HG03460 (cell line): ENCODE results near the gene ZNF441.
"Not testable (repeated sequence)": the region's sequence is repeated elsewhere in the genome, so short reads cannot be mapped to it uniquely, and the experiment has no call there.

Source experiments
- ATAC-seq: cut with Tn5 transposase; IDR thresholded peaks from one replicate; pipeline ENCODE4 v1.9.1; 2021; ENCODE audit not compliant: unreplicated experiment

ZNF441 gene

DNA sequence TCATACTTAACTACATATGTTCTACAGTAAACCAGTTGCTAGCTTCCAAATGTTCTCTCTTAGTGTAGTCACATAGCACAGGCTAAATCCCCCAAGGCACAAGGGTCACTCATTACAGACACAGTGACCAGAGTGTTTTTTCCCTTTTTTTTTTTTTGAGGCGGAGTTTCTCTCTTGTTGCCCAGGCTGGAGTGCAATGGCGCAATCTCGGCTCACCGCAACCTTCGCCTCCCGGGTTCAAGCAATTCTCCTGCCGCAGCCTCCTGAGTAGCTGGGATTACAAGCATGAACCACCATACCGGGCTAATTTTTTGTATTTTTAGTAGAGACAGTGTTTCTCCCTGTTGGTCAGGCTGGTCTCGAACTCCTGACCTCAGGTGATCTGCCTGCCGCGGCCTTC is 9.9 kb downstream of the ZNF441 start:
- not testable (repeated sequence) for ATAC-seq

- no peak for ATAC-seq
Observed at GRCh38 chr19:11780431-11781020, 13.7 kb downstream of the ZNF441 start.

- ATAC-seq = no peak
Observed at GRCh38 chr19:11781295-11782057, 14.7 kb downstream of the ZNF441 start.

DNA sequence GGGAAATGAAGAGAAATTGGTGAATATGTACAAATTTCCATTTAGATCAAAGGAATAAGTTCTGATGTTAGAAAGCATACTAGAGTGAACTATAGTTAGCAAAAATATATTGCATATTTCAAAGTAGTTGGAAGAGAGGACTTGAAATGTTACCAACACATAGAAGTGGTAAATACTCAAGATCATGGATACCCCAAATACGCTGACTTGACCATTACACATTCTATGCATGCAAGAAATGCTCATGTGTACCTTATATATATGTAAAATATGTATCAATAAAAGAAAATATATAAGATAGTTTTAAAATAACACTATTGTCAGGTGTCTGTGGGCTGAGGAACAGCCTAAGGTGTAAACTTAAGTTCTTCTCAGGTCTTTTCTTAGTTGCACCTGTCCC is 17.0 kb downstream of the ZNF441 start:
- ATAC-seq = no peak

DNA sequence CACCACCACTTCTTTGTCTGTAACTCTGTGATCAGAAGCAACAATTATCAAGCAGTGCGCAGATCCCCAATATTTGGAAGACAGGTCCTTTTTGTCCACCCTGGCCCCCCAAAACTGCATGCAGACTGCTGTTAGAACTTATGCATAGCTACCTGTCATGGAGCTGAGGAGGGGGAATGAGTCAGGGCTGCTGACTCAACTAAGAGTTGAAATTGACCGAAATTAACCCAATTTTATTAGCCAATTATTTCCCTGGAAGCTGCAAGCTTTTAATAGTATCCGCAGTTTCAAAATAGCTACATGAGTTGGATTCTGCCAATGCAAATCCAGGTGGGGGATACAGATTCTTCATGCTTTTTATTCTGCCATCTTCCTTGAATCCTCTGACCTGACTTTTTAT is 17.6 kb downstream of the ZNF441 start:
- ATAC-seq = no peak

DNA sequence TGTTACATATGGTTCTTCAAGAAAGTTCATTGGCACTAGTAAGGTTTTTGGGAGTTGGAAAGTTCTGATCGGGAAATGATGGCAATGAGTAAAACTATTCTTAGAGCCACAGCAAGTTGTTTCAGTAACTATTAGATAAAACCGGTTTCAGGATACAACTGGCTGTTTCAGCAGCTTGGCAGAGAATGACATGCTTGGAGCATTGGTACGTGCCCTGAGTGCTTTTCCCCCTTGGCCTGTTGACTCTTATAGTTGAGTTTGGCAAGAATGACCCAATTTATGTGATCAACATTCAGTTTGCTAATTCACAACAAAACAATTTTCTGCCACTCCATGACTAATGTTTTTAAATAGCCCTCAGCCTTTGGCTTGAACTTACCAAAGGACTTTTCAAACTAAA is 20.7 kb downstream of the ZNF441 start:
- ATAC-seq = no peak

GRCh38 chr19:11792942-11793341 is 26.1 kb downstream of the ZNF441 start:
- ATAC-seq = no peak

DNA sequence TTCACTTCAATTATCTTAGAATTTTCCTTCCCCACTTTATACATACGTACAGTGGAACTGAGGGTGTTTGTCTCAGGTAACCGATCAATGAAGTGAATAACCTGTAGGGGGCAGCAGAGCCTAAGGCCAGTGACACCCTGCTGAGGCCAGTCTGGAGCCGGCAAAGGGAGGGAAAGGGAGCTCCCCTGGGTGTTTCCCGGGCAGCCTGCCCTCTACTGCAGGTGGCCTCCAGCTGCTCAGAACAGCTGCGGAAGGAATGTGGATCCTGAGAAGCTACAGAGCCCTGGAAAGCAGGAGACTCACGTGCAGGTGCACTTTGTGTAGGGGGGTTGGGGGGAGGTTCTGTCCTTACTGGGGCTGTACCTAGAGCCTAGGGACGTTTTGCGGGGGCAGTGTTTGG is 30.7 kb downstream of the ZNF441 start:
- peak; percentile 46 for ATAC-seq

DNA sequence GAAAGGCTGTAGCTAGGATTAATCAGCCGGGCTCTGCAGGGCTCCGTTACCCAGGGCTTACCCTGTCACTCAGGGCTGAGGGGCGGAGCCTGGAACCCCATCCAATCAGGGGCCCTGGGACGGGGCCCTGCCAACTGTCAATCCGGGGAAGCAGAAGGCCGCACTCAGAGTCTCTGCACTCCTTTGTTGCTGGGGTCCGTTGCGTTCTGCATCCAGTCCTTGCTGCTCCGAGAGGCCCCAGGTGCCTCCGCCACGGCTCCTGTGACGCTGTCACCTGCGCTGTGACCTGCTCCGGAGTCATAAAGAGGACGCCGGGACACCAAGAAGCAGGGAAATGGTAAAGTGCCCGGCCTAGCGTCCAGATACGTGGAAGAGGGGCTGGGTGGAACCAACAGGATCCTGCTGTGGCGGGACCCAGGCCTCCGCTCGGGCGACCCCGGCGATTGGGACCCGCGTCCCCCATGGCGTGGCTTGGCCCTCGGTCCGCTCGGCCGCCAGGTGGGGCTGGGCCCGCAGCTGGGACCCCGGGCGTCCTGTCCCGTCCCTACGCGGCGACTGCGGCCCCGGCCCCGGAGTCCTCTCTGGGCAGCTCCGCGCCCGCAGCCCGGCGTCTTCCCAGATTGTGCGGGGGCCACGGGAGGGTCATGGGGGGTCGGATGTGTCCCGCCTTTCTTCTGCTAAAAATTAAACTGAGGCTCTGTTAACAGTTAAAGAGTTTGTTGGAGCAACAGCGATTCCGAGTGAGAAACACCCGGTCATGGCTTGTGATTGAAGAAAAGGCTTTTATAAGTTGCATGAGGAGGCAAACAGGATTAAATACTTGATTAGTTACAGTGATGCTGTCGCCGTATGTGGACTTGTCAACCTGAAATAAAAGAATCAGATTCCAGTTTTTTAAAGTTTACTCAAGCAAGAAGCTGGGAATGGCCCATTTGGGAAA is 31.9 kb downstream of the ZNF441 start, which contains the start of gene ZNF491:
Gene ZNF491, plus strand, starts transcription at position 133 of the 940 bp plus-strand sequence. CDS start 7,431 bp downstream, outside the sequence.
- peak; percentile 90 for ATAC-seq

- ATAC-seq = no peak
Observed at GRCh38 chr19:11806354-11807098, 39.7 kb downstream of the ZNF441 start.

DNA sequence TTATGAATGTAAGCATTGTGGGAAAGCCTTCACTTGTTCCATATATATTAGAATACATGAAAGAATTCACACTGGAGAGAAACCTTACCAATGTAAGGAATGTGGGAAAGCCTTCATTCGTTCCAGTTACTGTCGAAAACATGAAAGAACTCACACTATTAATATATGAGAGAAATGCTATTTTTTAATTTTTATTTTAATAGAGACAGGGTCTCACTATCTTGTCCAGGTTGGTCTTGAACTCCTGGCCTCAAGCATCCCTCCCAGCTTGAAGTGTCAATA is 40.2 kb downstream of the ZNF441 start:
- ATAC-seq = no peak

DNA sequence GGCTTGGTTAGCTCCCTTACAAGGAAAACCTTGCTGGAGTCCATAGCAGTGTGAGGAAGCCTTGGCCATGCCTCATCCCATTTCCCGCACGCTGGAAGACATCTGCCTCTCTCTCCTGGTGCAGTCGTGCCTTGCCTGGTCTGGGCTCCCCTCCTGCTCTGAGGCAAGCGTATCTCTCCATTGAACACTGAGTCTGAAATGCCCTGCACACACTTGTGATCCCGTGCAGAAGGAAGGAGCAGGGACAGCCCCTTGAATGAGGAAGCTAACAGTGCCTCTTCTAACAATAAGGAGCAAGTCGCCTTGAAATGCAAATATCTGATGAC is 46.9 kb downstream of the ZNF441 start:
- peak; percentile 42 for ATAC-seq

- ATAC-seq = peak; percentile 98
Observed at GRCh38 chr19:11814029-11814699, 47.4 kb downstream of the ZNF441 start, which contains the start of gene ZNF440. TSS of gene ZNF440 (plus strand) at chr19:11814273. CDS start at chr19:11814448, 175 bp downstream.

DNA sequence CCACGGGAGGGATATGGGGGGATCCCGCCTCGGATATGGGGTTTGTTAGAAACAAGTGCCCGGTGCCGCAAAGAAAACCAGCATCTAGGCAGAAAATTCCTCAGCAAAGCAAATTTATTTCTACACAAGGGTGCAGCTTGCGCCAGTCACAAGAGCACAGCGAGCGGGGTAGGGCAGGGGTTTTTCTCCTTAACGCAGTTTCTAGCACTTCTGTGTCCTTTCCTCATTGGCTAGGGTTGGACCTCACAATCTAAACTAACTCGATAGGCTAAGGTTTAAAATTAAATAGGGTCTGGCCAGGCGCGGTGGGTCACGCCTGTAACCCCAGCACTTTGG is 47.9 kb downstream of the ZNF441 start:
- no peak for ATAC-seq

DNA sequence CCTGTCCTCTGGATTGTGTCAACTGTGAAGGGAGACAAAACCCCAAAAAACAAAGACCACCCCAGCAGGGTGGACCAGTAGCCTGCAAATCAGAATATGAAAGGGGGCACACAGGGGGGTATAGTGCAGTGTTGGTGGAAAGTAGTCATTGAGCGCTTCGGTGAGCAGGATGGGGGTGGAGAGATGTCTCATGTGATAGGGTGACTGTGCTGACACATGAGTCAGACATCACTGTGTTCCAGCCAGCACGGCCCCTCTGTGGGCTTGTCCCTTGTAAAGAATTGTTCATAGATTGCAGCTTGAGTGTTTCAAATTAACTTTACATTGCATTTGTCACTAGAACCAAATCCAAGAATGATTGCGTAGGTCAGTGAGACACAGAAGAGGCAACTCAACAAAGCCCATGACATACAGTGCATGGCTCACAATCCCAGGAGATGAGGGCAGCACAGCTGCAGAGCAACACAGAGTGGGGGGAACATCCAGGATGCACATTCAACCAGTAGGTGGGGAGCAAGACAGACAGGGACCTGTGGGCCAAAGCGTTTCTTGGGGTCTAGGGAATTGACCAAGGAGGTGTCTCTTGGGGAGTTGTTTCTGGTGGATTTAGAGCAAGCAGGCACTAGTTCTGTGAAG is 54.8 kb downstream of the ZNF441 start:
- no peak for ATAC-seq

- not testable (repeated sequence) for ATAC-seq
Observed at GRCh38 chr19:11828957-11829876, 62.4 kb downstream of the ZNF441 start.

- ATAC-seq = no peak
Observed at GRCh38 chr19:11832253-11832912, 65.6 kb downstream of the ZNF441 start.

DNA sequence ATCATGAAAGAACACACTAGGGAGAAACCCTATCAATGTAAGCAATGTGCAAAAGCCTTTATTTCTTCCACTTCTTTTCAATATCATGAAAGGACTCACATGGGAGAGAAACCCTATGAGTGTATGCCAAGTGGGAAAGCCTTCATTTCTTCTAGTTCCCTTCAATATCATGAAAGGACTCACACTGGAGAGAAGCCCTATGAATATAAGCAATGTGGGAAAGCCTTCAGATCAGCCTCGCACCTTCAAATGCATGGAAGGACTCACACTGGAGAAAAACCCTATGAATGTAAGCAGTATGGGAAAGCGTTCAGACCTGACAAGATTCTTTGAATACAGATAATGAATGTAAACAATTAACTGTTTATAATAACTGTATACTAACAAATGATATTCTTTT is 66.7 kb downstream of the ZNF441 start:
- no peak for ATAC-seq
